Fibroblast of lung (primary cell): ENCODE data around the gene RAB27B.

Experiments
- CTCF ChIP-seq, 2 donors: IDR thresholded peaks in 1 of 2; conservative IDR thresholded peaks in 1 of 2; 1 replicate in 1 of 2; 2 replicates in 1 of 2; pipeline ENCODE4 v1.5.1; 2011 to 2012; ENCODE audit warnings: low read length in 2 of 2, control low read depth in 1 of 2, inconsistent platforms in 1 of 2, low read depth in 1 of 2, mild to moderate bottlenecking in 1 of 2
- EZH2 ChIP-seq: IDR thresholded peaks from 2 replicates; pipeline ENCODE4 v1.5.1; 2012; ENCODE audit warnings: low read length, control low read depth, mild to moderate bottlenecking; ENCODE audit errors: missing control alignments

- no peak for TF ChIP-seq CTCF (conservative IDR thresholded peaks at IDR 0.05 in 1 of 2, IDR thresholded peaks at IDR 0.05 in 1 of 2; ENCODE audit: low read depth in 1 of 2, low read length in 2 of 2)
- TF ChIP-seq EZH2, result no peak
These were observed 72.0 kb downstream of the RAB27B start for GRCh38 chr18:54900290-54900689.
